ENCODE results near the gene ZNF362. TPM values are rescaled to one million over a fixed set of nuclear protein-coding genes. Genes with fewer than 3 reads are reported as not detected.

ZNF362 gene
- total and polyA plus RNA-seq, 2 experiments from 2014 or later = 11.0 to 12.9 TPM

DNA sequence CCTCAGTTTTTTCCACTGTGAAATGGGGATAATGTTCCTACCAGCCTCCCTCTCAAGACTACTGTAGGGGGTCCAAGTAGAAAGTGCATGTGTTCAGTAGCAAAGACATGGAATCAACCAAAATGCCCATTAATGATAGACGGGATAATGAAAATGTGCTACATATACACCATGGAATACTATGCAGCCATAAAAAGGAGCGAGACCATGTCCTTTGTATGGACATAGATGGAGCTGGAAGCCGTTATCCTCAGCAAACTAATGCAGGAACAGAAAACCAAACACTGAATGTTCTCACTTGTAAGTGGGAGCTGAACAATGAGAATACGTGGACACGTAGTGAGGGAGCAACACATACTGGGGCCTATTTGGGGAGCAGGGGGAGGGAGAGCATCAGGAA is 6.1 kb upstream of the ZNF362 start:
- no peak for DNase-seq (ENCODE audit: low spot score)
- no peak for ATAC-seq
- H3K36me3 Mint-ChIP-seq (ENCODE audit: low read depth) = no peaks in the 10 kb centered on the region; the same call in 2 of the 3 replicates

More for the DNA sequence above, 6.1 kb upstream of the ZNF362 start:
- Histone ChIP-seq H3K9me2 (ENCODE audit: insufficient read depth) (0 out of 2 replicates have a peak, but pooled peaks cover 2% of the 10 kb centered on the region), H3K27me3 (ENCODE audit: insufficient read depth) (peaks cover 8% of the 10 kb centered on the region; the same call in 1 of the 2 replicates), H3K27ac (ENCODE audit: low read depth) (no peak overlapping the region), H2AFZ (no peak overlapping the region), H3F3A (replicated peaks; ENCODE audit: low read depth) (peaks cover 4% of the 10 kb centered on the region; the same call in 1 of the 2 replicates), H3K4me2 (no peak overlapping the region), H3K4me1 (ENCODE audit: insufficient read depth) (peaks cover 23% of the 10 kb centered on the region), H4K20me1 (replicated peaks; ENCODE audit: insufficient read depth) (no peaks in the 10 kb centered on the region), H3K4me3 (no peak overlapping the region), H3K36me3 (ENCODE audit: insufficient read depth) (no peaks in the 10 kb centered on the region), H3K79me2 (replicated peaks; ENCODE audit: insufficient read depth) (no peaks in the 10 kb centered on the region)
- no peak overlapping the region for H3K4me3 Mint-ChIP-seq
- no peak overlapping the region for H3K27ac Mint-ChIP-seq
- TF ChIP-seq STAT1 (IDR thresholded peaks at IDR 0.05; ENCODE audit: unreplicated experiment) = no peak
- TF ChIP-seq JUNB (IDR thresholded peaks at IDR 0.05; ENCODE audit: unreplicated experiment) = no peak
- TF ChIP-seq, protein P1, sequence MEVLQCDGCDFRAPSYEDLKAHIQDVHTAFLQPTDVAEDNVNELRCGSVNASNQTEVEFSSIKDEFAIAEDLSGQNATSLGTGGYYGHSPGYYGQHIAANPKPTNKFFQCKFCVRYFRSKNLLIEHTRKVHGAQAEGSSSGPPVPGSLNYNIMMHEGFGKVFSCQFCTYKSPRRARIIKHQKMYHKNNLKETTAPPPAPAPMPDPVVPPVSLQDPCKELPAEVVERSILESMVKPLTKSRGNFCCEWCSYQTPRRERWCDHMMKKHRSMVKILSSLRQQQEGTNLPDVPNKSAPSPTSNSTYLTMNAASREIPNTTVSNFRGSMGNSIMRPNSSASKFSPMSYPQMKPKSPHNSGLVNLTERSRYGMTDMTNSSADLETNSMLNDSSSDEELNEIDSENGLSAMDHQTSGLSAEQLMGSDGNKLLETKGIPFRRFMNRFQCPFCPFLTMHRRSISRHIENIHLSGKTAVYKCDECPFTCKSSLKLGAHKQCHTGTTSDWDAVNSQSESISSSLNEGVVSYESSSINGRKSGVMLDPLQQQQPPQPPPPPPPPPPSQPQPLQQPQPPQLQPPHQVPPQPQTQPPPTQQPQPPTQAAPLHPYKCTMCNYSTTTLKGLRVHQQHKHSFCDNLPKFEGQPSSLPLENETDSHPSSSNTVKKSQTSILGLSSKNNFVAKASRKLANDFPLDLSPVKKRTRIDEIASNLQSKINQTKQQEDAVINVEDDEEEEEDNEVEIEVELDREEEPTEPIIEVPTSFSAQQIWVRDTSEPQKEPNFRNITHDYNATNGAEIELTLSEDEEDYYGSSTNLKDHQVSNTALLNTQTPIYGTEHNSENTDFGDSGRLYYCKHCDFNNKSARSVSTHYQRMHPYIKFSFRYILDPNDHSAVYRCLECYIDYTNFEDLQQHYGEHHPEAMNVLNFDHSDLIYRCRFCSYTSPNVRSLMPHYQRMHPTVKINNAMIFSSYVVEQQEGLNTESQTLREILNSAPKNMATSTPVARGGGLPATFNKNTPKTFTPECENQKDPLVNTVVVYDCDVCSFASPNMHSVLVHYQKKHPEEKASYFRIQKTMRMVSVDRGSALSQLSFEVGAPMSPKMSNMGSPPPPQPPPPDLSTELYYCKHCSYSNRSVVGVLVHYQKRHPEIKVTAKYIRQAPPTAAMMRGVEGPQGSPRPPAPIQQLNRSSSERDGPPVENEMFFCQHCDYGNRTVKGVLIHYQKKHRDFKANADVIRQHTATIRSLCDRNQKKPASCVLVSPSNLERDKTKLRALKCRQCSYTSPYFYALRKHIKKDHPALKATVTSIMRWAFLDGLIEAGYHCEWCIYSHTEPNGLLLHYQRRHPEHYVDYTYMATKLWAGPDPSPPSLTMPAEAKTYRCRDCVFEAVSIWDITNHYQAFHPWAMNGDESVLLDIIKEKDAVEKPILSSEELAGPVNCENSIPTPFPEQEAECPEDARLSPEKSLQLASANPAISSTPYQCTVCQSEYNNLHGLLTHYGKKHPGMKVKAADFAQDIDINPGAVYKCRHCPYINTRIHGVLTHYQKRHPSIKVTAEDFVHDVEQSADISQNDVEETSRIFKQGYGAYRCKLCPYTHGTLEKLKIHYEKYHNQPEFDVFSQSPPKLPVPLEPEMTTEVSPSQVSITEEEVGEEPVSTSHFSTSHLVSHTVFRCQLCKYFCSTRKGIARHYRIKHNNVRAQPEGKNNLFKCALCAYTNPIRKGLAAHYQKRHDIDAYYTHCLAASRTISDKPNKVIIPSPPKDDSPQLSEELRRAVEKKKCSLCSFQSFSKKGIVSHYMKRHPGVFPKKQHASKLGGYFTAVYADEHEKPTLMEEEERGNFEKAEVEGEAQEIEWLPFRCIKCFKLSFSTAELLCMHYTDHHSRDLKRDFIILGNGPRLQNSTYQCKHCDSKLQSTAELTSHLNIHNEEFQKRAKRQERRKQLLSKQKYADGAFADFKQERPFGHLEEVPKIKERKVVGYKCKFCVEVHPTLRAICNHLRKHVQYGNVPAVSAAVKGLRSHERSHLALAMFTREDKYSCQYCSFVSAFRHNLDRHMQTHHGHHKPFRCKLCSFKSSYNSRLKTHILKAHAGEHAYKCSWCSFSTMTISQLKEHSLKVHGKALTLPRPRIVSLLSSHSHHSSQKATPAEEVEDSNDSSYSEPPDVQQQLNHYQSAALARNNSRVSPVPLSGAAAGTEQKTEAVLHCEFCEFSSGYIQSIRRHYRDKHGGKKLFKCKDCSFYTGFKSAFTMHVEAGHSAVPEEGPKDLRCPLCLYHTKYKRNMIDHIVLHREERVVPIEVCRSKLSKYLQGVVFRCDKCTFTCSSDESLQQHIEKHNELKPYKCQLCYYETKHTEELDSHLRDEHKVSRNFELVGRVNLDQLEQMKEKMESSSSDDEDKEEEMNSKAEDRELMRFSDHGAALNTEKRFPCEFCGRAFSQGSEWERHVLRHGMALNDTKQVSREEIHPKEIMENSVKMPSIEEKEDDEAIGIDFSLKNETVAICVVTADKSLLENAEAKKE (CRISPR knock-in tag; IDR thresholded peaks at IDR 0.05) = no peak
- H3K27me3 Mint-ChIP-seq (ENCODE audit: insufficient read depth, low read depth, poor library complexity) = peaks cover 5% of the 10 kb centered on the region
- H3K4me1 Mint-ChIP-seq = peaks cover 20% of the 10 kb centered on the region
- peaks cover 3% of the 10 kb centered on the region; the same call in 1 of the 3 replicates for H3K9me3 Mint-ChIP-seq
